LNCAP (cell line): ENCODE results near the gene PTK6.

Source experiments
- TF ChIP-seq, protein P1 (sequence below): fragments of 450-650 bp; IDR thresholded peaks from 2 replicates; pipeline ENCODE4 v1.5.1; 2017; ENCODE audit warnings: mild to moderate bottlenecking

PTK6 gene

GRCh38 chr20:63556873-63557478, 19.8 kb upstream of the PTK6 start:
- TF ChIP-seq, protein P1, sequence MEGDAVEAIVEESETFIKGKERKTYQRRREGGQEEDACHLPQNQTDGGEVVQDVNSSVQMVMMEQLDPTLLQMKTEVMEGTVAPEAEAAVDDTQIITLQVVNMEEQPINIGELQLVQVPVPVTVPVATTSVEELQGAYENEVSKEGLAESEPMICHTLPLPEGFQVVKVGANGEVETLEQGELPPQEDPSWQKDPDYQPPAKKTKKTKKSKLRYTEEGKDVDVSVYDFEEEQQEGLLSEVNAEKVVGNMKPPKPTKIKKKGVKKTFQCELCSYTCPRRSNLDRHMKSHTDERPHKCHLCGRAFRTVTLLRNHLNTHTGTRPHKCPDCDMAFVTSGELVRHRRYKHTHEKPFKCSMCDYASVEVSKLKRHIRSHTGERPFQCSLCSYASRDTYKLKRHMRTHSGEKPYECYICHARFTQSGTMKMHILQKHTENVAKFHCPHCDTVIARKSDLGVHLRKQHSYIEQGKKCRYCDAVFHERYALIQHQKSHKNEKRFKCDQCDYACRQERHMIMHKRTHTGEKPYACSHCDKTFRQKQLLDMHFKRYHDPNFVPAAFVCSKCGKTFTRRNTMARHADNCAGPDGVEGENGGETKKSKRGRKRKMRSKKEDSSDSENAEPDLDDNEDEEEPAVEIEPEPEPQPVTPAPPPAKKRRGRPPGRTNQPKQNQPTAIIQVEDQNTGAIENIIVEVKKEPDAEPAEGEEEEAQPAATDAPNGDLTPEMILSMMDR: no peak

GRCh38 chr20:63555661-63556381, 18.6 kb upstream of the PTK6 start:
- TF ChIP-seq, protein P1: no peak

DNA sequence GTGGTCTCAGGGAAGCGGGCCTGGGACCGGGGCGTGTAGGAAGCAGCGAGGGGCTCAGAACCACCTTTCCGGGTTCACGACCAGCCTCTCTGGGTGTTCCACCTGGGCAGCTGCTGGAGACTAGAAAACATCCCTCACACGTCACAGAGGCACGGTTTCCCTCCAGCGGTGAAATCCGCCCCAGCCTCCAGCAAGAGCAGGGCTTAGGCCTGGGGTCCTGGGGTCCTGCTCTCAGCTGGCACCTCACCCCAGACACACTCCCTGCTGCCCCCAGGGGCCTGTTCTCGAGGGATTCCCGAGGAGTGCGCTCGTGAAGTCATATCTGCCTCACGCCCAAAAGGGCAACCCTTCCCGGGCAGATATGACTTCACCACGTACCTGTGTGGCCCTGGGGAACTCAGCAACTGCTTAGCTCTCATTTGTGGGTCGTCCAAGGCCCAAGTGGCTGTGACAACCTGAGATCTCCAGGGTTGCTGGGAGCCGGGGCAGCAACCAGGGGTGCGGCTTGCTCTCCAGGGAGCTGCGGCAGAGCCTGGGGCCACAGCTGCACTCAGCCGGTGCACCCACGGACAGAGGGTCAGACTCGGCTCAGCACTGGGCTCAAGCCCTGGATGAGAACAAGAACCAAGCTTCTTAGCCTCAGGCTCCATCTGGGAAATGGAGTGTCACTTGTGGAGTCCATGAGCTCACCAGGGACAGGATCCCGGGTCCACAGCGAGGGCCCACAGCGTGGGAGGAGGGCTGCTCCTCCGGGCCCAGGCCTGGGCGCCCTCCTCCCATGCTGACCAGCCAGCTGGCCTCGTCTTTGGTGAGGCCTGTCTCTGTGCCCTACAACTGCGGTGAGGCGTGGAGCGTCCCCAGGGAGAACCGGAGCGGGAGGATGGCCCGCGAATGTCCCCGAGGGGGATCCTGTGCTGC, 17.4 kb upstream of the PTK6 start:
- TF ChIP-seq, protein P1: no peak

- TF ChIP-seq, protein P1: no peak
These were observed 16.7 kb upstream of the PTK6 start, which contains the start of gene FNDC11 for GRCh38 chr20:63553933-63554290. Gene FNDC11, plus strand, starts transcription at chr20:63554159. Its CDS starts 1,505 bp downstream, at chr20:63555664.

GRCh38 chr20:63553251-63553932, 16.2 kb upstream of the PTK6 start:
- TF ChIP-seq, protein P1: no peak

GRCh38 chr20:63552481-63553249, 15.5 kb upstream of the PTK6 start:
- TF ChIP-seq, protein P1: no peak
